WTC11 (cell line): Measurements from ENCODE around the gene GOLGA3. TPM values are rescaled to one million over a fixed set of nuclear protein-coding genes. Genes with fewer than 3 reads are reported as not detected.

Experiments used
- ATAC-seq: fragments of 200-7000 bp; cut with Tn5 transposase; 2 replicates; pipeline ENCODE4 v1.10.0; 2021; ENCODE audit warnings: mild to moderate bottlenecking, moderate library complexity
- CTCF ChIA-PET: fragments of 300-600 bp; sonication (Branson Sonifier 250); formaldehyde crosslinking; loops from one replicate; lab custom pipeline; 2021; ENCODE audit warnings: antibody characterized with exemption; lab: Charles Lee
- POLR2A ChIA-PET: fragments of 350-600 bp; sonication (Branson Sonifier 250); formaldehyde crosslinking; loops from one replicate; lab custom pipeline; 2021; ENCODE audit warnings: antibody characterized with exemption; lab: Charles Lee
- DNase-seq: peaks from one replicate; pipeline ENCODE4 v3.0.0; 2021; ENCODE audit warnings: low spot score
- H3K27ac Mint-ChIP-seq: 2 replicates; pipeline ENCODE4 v1.8.0; 2021; ENCODE audit warnings: mixed read lengths
- H3K27me3 Mint-ChIP-seq: 2 replicates; pipeline ENCODE4 v1.8.0; 2021; ENCODE audit warnings: low read depth, mild to moderate bottlenecking, moderate library complexity, mixed read lengths
- H3K36me3 Mint-ChIP-seq: 2 replicates; pipeline ENCODE4 v1.8.0; 2021; ENCODE audit warnings: mixed read lengths
- H3K4me1 Mint-ChIP-seq: 2 replicates; pipeline ENCODE4 v1.8.0; 2022; ENCODE audit warnings: mixed read lengths
- H3K4me3 Mint-ChIP-seq: 2 replicates; pipeline ENCODE4 v1.8.0; 2021; ENCODE audit warnings: mild to moderate bottlenecking, moderate library complexity, mixed read lengths
- H3K9me3 Mint-ChIP-seq: 2 replicates; pipeline ENCODE4 v1.8.0; 2021; ENCODE audit warnings: mixed read lengths
- ATF1 ChIP-seq: sonication (generic); formaldehyde crosslinking; IDR thresholded peaks from 2 replicates; pipeline ENCODE4 v1.8.1; 2023; ENCODE audit warnings: mild to moderate bottlenecking, moderate library complexity, missing genetic modification reagents
- E2F4 ChIP-seq: sonication (generic); formaldehyde crosslinking; IDR thresholded peaks from 2 replicates; pipeline ENCODE4 v1.8.1; 2022; ENCODE audit warnings: low read depth, mild to moderate bottlenecking, moderate library complexity, missing genetic modification reagents, borderline replicate concordance
- ELF4 ChIP-seq: sonication (generic); formaldehyde crosslinking; IDR thresholded peaks from 2 replicates; pipeline ENCODE4 v1.8.1; 2022; ENCODE audit warnings: low read depth, mild to moderate bottlenecking, moderate library complexity, missing genetic modification reagents
- FOXJ3 ChIP-seq: sonication (generic); formaldehyde crosslinking; IDR thresholded peaks from 2 replicates; pipeline ENCODE4 v1.9.0; 2021; ENCODE audit warnings: missing genetic modification reagents, mild to moderate bottlenecking, borderline replicate concordance
- FOXP1 ChIP-seq: sonication (generic); formaldehyde crosslinking; IDR thresholded peaks from 2 replicates; pipeline ENCODE4 v1.8.0; 2022; ENCODE audit warnings: missing genetic modification reagents, mild to moderate bottlenecking, moderate library complexity, borderline replicate concordance
- GABPB1 ChIP-seq: sonication (generic); formaldehyde crosslinking; IDR thresholded peaks from 2 replicates; pipeline ENCODE4 v1.8.1; 2023; ENCODE audit warnings: mild to moderate bottlenecking, missing genetic modification reagents
- JUN ChIP-seq: sonication (generic); formaldehyde crosslinking; IDR thresholded peaks from 2 replicates; pipeline ENCODE4 v1.8.0; 2023; ENCODE audit warnings: mild to moderate bottlenecking, missing genetic modification reagents
- KAT7 ChIP-seq: sonication (generic); formaldehyde crosslinking; IDR thresholded peaks from 2 replicates; pipeline ENCODE4 v1.8.1; 2023; ENCODE audit warnings: missing genetic modification reagents, mild to moderate bottlenecking, borderline replicate concordance
- MAX ChIP-seq: sonication (generic); formaldehyde crosslinking; IDR thresholded peaks from 2 replicates; pipeline ENCODE4 v1.8.0; 2022; ENCODE audit warnings: mild to moderate bottlenecking, missing genetic modification reagents
- MXD4 ChIP-seq: fragments of 250-450 bp; sonication (Bioruptor Pico); IDR thresholded peaks from 2 replicates; pipeline ENCODE4 v1.8.0; 2021; ENCODE audit warnings: mild to moderate bottlenecking, moderate library complexity, borderline replicate concordance
- NFYB ChIP-seq: sonication (generic); formaldehyde crosslinking; conservative IDR thresholded peaks from 2 replicates; pipeline ENCODE4 v1.8.0; 2022; ENCODE audit warnings: low read depth, missing genetic modification reagents
- NR1H2 ChIP-seq: sonication (generic); formaldehyde crosslinking; IDR thresholded peaks from 2 replicates; pipeline ENCODE4 v1.9.0; 2021; ENCODE audit warnings: mild to moderate bottlenecking, moderate library complexity, missing genetic modification reagents
- NR3C1 ChIP-seq: sonication (generic); formaldehyde crosslinking; conservative IDR thresholded peaks from 2 replicates; pipeline ENCODE4 v1.8.1; 2023; ENCODE audit warnings: low read depth, mild to moderate bottlenecking, missing genetic modification reagents
- PRRX2 ChIP-seq: fragments of 250-450 bp; sonication (Bioruptor Pico); IDR thresholded peaks from 2 replicates; pipeline ENCODE4 v1.8.0; 2021; ENCODE audit warnings: mild to moderate bottlenecking
- TEAD4 ChIP-seq: sonication (generic); formaldehyde crosslinking; IDR thresholded peaks from 2 replicates; pipeline ENCODE4 v1.8.0; 2022; ENCODE audit warnings: mild to moderate bottlenecking, missing genetic modification reagents
- ZBTB21 ChIP-seq: sonication (generic); formaldehyde crosslinking; IDR thresholded peaks from 2 replicates; pipeline ENCODE4 v1.8.1; 2023; ENCODE audit warnings: mild to moderate bottlenecking, missing genetic modification reagents, borderline replicate concordance
- ZMAT4 ChIP-seq: fragments of 250-450 bp; sonication (Bioruptor Pico); IDR thresholded peaks from 2 replicates; pipeline ENCODE4 v1.9.0; 2021; ENCODE audit warnings: mild to moderate bottlenecking
- ZNF138 ChIP-seq: sonication (generic); formaldehyde crosslinking; conservative IDR thresholded peaks from 2 replicates; pipeline ENCODE4 v1.8.1; 2022; ENCODE audit warnings: mild to moderate bottlenecking, moderate library complexity, missing genetic modification reagents
- ZNF232 ChIP-seq: sonication (generic); formaldehyde crosslinking; IDR thresholded peaks from 2 replicates; pipeline ENCODE4 v1.8.0; 2022; ENCODE audit warnings: mild to moderate bottlenecking, missing genetic modification reagents
- ZNF317 ChIP-seq: sonication (generic); formaldehyde crosslinking; IDR thresholded peaks from 2 replicates; pipeline ENCODE4 v1.8.1; 2023; ENCODE audit warnings: low read depth, mild to moderate bottlenecking, moderate library complexity, missing genetic modification reagents, borderline replicate concordance
- total RNA-seq: library from RNA; stranded (reverse); gene quantifications from 3 replicates; pipeline ENCODE4 v1.2.3, GENCODE V29; 2021
- TF ChIP-seq, protein P1 (sequence below): sonication (generic); formaldehyde crosslinking; IDR thresholded peaks from 2 replicates; pipeline ENCODE4 v1.8.1; 2023; ENCODE audit warnings: mild to moderate bottlenecking, missing genetic modification reagents
- TF ChIP-seq, protein P2 (sequence below): sonication (generic); formaldehyde crosslinking; IDR thresholded peaks from 2 replicates; pipeline ENCODE4 v1.8.0; 2023; ENCODE audit warnings: missing genetic modification reagents
- TF ChIP-seq, protein P3 (sequence below): sonication (generic); formaldehyde crosslinking; IDR thresholded peaks from 2 replicates; pipeline ENCODE4 v1.8.0; 2022; ENCODE audit warnings: mild to moderate bottlenecking, missing genetic modification reagents
- TF ChIP-seq, protein P4 (sequence below): sonication (generic); formaldehyde crosslinking; IDR thresholded peaks from 2 replicates; pipeline ENCODE4 v1.8.1; 2023; ENCODE audit warnings: mild to moderate bottlenecking, missing genetic modification reagents, moderate library complexity
- TF ChIP-seq, protein P5 (sequence below): sonication (generic); formaldehyde crosslinking; conservative IDR thresholded peaks from 2 replicates; pipeline ENCODE4 v1.8.1; 2023; ENCODE audit warnings: mild to moderate bottlenecking, low read depth, missing genetic modification reagents, moderate library complexity

GOLGA3 gene
- total RNA-seq, 1 experiment from 2014 or later = 47.8 TPM

DNA sequence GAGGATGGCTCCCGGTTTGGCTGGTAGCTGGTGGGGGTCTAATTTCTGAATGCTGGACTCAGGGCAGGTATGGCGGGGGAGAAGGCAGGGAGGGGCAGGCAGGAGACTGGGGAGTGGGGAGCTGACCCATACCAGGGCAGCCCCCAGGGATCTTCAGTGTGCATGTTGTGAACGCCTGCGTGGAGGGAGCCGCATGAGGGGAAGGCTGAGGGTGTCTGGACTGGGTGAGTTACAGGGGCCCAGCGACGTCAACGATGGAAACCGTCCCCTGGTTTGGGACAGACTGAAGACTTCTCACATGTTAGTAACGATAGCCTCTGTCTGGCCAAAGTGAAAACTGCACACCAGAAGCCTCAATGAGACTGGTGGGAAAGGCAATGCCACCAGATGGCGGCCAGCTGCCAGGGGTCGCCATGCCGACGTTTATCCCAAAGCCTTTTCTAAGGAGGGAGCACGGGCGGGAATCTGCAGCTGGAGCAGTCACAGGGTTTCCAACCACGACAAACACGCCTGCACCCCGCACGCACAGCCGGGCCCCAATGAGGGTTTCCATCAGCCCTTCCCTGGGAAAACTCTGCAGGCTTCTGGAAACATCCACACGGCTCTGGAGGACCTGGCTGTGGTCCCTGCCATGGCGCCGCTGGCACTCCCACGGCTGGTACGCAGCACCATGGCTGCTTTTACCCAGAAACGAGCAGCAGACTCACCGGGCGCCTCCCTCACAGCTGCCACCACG is 104.0 kb downstream of the GOLGA3 start:
- no peak overlapping the region for H3K4me3 Mint-ChIP-seq
- no peak for TF ChIP-seq FOXP1 (CRISPR knock-in tag)
- no peak for TF ChIP-seq MXD4 (CRISPR knock-in tag)
- TF ChIP-seq, protein P1, sequence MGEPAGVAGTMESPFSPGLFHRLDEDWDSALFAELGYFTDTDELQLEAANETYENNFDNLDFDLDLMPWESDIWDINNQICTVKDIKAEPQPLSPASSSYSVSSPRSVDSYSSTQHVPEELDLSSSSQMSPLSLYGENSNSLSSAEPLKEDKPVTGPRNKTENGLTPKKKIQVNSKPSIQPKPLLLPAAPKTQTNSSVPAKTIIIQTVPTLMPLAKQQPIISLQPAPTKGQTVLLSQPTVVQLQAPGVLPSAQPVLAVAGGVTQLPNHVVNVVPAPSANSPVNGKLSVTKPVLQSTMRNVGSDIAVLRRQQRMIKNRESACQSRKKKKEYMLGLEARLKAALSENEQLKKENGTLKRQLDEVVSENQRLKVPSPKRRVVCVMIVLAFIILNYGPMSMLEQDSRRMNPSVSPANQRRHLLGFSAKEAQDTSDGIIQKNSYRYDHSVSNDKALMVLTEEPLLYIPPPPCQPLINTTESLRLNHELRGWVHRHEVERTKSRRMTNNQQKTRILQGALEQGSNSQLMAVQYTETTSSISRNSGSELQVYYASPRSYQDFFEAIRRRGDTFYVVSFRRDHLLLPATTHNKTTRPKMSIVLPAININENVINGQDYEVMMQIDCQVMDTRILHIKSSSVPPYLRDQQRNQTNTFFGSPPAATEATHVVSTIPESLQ (CRISPR knock-in tag) = no peak
- TF ChIP-seq JUN (CRISPR knock-in tag) = no peak
- TF ChIP-seq KAT7 (CRISPR knock-in tag) = no peak
- no peak for TF ChIP-seq GABPB1 (CRISPR knock-in tag)
- no peak for TF ChIP-seq NR1H2
- TF ChIP-seq ZBTB21 (CRISPR knock-in tag) = no peak
- TF ChIP-seq E2F4 = no peak
- no peak for TF ChIP-seq ZNF317 (CRISPR knock-in tag)
- TF ChIP-seq FOXJ3 (CRISPR knock-in tag) = no peak
- TF ChIP-seq ATF1 (CRISPR knock-in tag) = no peak
- no peak for TF ChIP-seq TEAD4 (CRISPR knock-in tag)
- TF ChIP-seq ZNF232 = no peak
- TF ChIP-seq ELF4 (CRISPR knock-in tag) = no peak
- H3K9me3 Mint-ChIP-seq = peaks cover under 1% of the 10 kb centered on the region
- ChIA-PET POLR2A (no interaction called here), CTCF (no interaction called here)
- H3K27me3 Mint-ChIP-seq = no peaks in the 10 kb centered on the region
- peaks cover 68% of the 10 kb centered on the region for H3K36me3 Mint-ChIP-seq
- no peaks in the 10 kb centered on the region; the same call in 1 of the 2 replicates for H3K4me1 Mint-ChIP-seq
- peak overlapping the region; percentile 65 for H3K27ac Mint-ChIP-seq
- ATAC-seq (no peak), DNase-seq (no peak)

GRCh38 chr12:132723764-132724140 is 104.9 kb downstream of the GOLGA3 start:
- Mint-ChIP-seq H3K27me3 (no peaks in the 10 kb centered on the region), H3K9me3 (no peaks in the 10 kb centered on the region), H3K36me3 (peaks cover 70% of the 10 kb centered on the region), H3K4me3 (no peak overlapping the region), H3K27ac (peak overlapping the region; percentile 82; the same call in 1 of the 2 replicates), H3K4me1 (no peaks in the 10 kb centered on the region)
- ATAC-seq = no peak
- no peak for DNase-seq
- ChIA-PET CTCF (no interaction called here), POLR2A (no interaction called here)
- no peak for TF ChIP-seq MAX (CRISPR knock-in tag)
- TF ChIP-seq FOXJ3 (CRISPR knock-in tag) = no peak
- TF ChIP-seq ZBTB21 (CRISPR knock-in tag) = no peak
- no peak for TF ChIP-seq PRRX2 (CRISPR knock-in tag)
- no peak for TF ChIP-seq ZNF138
- TF ChIP-seq NFYB = no peak
- TF ChIP-seq, protein P2, sequence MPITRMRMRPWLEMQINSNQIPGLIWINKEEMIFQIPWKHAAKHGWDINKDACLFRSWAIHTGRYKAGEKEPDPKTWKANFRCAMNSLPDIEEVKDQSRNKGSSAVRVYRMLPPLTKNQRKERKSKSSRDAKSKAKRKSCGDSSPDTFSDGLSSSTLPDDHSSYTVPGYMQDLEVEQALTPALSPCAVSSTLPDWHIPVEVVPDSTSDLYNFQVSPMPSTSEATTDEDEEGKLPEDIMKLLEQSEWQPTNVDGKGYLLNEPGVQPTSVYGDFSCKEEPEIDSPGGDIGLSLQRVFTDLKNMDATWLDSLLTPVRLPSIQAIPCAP (CRISPR knock-in tag) = no peak
- no peak for TF ChIP-seq ZMAT4 (CRISPR knock-in tag)
- TF ChIP-seq NR3C1 = no peak
- TF ChIP-seq, protein P3, sequence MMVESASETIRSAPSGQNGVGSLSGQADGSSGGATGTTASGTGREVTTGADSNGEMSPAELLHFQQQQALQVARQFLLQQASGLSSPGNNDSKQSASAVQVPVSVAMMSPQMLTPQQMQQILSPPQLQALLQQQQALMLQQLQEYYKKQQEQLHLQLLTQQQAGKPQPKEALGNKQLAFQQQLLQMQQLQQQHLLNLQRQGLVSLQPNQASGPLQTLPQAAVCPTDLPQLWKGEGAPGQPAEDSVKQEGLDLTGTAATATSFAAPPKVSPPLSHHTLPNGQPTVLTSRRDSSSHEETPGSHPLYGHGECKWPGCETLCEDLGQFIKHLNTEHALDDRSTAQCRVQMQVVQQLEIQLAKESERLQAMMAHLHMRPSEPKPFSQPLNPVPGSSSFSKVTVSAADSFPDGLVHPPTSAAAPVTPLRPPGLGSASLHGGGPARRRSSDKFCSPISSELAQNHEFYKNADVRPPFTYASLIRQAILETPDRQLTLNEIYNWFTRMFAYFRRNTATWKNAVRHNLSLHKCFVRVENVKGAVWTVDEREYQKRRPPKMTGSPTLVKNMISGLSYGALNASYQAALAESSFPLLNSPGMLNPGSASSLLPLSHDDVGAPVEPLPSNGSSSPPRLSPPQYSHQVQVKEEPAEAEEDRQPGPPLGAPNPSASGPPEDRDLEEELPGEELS = no peak
- TF ChIP-seq, protein P4, sequence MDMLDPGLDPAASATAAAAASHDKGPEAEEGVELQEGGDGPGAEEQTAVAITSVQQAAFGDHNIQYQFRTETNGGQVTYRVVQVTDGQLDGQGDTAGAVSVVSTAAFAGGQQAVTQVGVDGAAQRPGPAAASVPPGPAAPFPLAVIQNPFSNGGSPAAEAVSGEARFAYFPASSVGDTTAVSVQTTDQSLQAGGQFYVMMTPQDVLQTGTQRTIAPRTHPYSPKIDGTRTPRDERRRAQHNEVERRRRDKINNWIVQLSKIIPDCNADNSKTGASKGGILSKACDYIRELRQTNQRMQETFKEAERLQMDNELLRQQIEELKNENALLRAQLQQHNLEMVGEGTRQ (CRISPR knock-in tag) = no peak
- TF ChIP-seq ELF4 (CRISPR knock-in tag) = no peak
- TF ChIP-seq, protein P5, sequence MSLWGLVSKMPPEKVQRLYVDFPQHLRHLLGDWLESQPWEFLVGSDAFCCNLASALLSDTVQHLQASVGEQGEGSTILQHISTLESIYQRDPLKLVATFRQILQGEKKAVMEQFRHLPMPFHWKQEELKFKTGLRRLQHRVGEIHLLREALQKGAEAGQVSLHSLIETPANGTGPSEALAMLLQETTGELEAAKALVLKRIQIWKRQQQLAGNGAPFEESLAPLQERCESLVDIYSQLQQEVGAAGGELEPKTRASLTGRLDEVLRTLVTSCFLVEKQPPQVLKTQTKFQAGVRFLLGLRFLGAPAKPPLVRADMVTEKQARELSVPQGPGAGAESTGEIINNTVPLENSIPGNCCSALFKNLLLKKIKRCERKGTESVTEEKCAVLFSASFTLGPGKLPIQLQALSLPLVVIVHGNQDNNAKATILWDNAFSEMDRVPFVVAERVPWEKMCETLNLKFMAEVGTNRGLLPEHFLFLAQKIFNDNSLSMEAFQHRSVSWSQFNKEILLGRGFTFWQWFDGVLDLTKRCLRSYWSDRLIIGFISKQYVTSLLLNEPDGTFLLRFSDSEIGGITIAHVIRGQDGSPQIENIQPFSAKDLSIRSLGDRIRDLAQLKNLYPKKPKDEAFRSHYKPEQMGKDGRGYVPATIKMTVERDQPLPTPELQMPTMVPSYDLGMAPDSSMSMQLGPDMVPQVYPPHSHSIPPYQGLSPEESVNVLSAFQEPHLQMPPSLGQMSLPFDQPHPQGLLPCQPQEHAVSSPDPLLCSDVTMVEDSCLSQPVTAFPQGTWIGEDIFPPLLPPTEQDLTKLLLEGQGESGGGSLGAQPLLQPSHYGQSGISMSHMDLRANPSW (CRISPR knock-in tag) = no peak
